Stimulated activated CD8-positive, alpha-beta memory T cell treated with anti-CD3 and anti-CD28 coated beads, Interleukin-15, amount 100 ng/mL, for 4 hours (primary cell): ENCODE results near the gene MYOF.
"Not testable (repeated sequence)": the region's sequence is repeated elsewhere in the genome, so short reads cannot be mapped to it uniquely, and the experiment has no call there.

Experiments used
- DNase-seq, 2 donors: peaks; one replicate each; pipeline ENCODE4 v3.0.0-alpha.2; 2020; ENCODE audit warnings: low read depth in 2 of 2

The MYOF gene

GRCh38 chr10:93352638-93353383 lies 129.3 kb downstream of the MYOF start:
- DNase-seq, result no peak

- no peak for DNase-seq
Observed at GRCh38 chr10:93346694-93347093, 135.4 kb downstream of the MYOF start.

GRCh38 chr10:93346108-93346507 lies 136.0 kb downstream of the MYOF start:
- no peak for DNase-seq

GRCh38 chr10:93344691-93345090 lies 137.4 kb downstream of the MYOF start:
- no peak for DNase-seq

- DNase-seq, result no peak
Observed at GRCh38 chr10:93342921-93343320, 139.2 kb downstream of the MYOF start.

GRCh38 chr10:93342366-93342765 lies 139.8 kb downstream of the MYOF start:
- no peak for DNase-seq

GRCh38 chr10:93337309-93337721 lies 144.8 kb downstream of the MYOF start:
- DNase-seq, result no peak

- no peak for DNase-seq
Observed at GRCh38 chr10:93336678-93337077, 145.5 kb downstream of the MYOF start.

- DNase-seq, result no peak
Observed at GRCh38 chr10:93336110-93336509, 146.0 kb downstream of the MYOF start.

- no peak for DNase-seq
Observed at GRCh38 chr10:93334901-93335327, 147.2 kb downstream of the MYOF start.

GRCh38 chr10:93334181-93334580 lies 148.0 kb downstream of the MYOF start:
- DNase-seq, result no peak

GRCh38 chr10:93333278-93333978 lies 148.7 kb downstream of the MYOF start:
- DNase-seq, result no peak

GRCh38 chr10:93330824-93331223 lies 151.3 kb downstream of the MYOF start:
- no peak for DNase-seq

- DNase-seq, result no peak
Observed at GRCh38 chr10:93319896-93320295, 162.2 kb downstream of the MYOF start.

GRCh38 chr10:93319096-93319495 lies 163.0 kb downstream of the MYOF start:
- DNase-seq, result no peak

GRCh38 chr10:93315246-93315645 lies 166.9 kb downstream of the MYOF start:
- no peak for DNase-seq

- DNase-seq, result not testable (repeated sequence)
Observed at GRCh38 chr10:93314656-93315055, 167.5 kb downstream of the MYOF start.

- no peak for DNase-seq
Observed at GRCh38 chr10:93313798-93314197, 168.3 kb downstream of the MYOF start.

GRCh38 chr10:93309062-93309461 lies 173.1 kb downstream of the MYOF start:
- no peak for DNase-seq

- DNase-seq, result no peak
Observed at GRCh38 chr10:93305122-93305521, 177.0 kb downstream of the MYOF start.

GRCh38 chr10:93300981-93301380 lies 181.2 kb downstream of the MYOF start:
- DNase-seq, result no peak

GRCh38 chr10:93300288-93300917 lies 181.7 kb downstream of the MYOF start:
- no peak for DNase-seq
